Brain microvascular endothelial cell (primary cell): ENCODE measurements around the gene LRRC8E.
"Not testable (repeated sequence)": the region's sequence is repeated elsewhere in the genome, so short reads cannot be mapped to it uniquely, and the experiment has no call there.

ENCODE experiments used
- DNase-seq: peaks from one replicate; pipeline ENCODE4 v3.0.0-alpha.2; 2020
- H3K27ac ChIP-seq: fragments of 250-450 bp; sonication (Bioruptor Pico); 2 replicates; pipeline ENCODE4 v1.5.1; 2020; ENCODE audit warnings: mild to moderate bottlenecking, moderate library complexity
- H3K27me3 ChIP-seq: fragments of 250-450 bp; sonication (Bioruptor Pico); replicated peaks from 2 replicates; pipeline ENCODE4 v1.5.1; 2020; ENCODE audit warnings: mild to moderate bottlenecking
- H3K36me3 ChIP-seq: fragments of 250-450 bp; sonication (Bioruptor Pico); replicated peaks from 2 replicates; pipeline ENCODE4 v1.5.1; 2020; ENCODE audit warnings: mild to moderate bottlenecking
- H3K4me3 ChIP-seq: 2 replicates; pipeline ENCODE4 v1.5.1; 2011; ENCODE audit warnings: low read depth, mild to moderate bottlenecking, control low read depth, low read length, moderate library complexity
- CTCF ChIP-seq: IDR thresholded peaks from 2 replicates; pipeline ENCODE4 v1.5.1; 2011; ENCODE audit warnings: low read depth, mild to moderate bottlenecking, moderate library complexity, low read length, control low read depth, inconsistent platforms; ENCODE audit errors: missing control alignments
- in situ Hi-C: cut with HindIII; loops from 2 replicates; pipeline ENCODE4 v1.10.0; 2017; ENCODE audit warnings: low sequenced_read_pairs, low pct_ligation_motif_present

LRRC8E gene

GRCh38 chr19:7917267-7918061 lies 29.2 kb downstream of the LRRC8E start:
- H3K27me3 ChIP-seq: peaks cover 14% of the 10 kb centered on the region
- peak; percentile 29 for DNase-seq

GRCh38 chr19:7918062-7918614 lies 29.8 kb downstream of the LRRC8E start:
- H3K36me3 ChIP-seq, H3K27ac ChIP-seq, in situ Hi-C loops, DNase-seq: not testable (repeated sequence)
- peaks cover 14% of the 10 kb centered on the region for H3K27me3 ChIP-seq
- peak overlapping the region; percentile 12 for H3K4me3 ChIP-seq

More at GRCh38 chr19:7917267-7918061, 29.2 kb downstream of the LRRC8E start:
- H3K36me3 ChIP-seq: peaks cover 8% of the 10 kb centered on the region
- peak; percentile 65 for TF ChIP-seq CTCF
- in situ Hi-C loops: no loop called here
- no peak overlapping the region for H3K27ac ChIP-seq
- peak overlapping the region; percentile 35 for H3K4me3 ChIP-seq

GRCh38 chr19:7918615-7919421 lies 30.5 kb downstream of the LRRC8E start:
- TF ChIP-seq CTCF: no peak
- no peak overlapping the region for H3K27ac ChIP-seq
- DNase-seq: no peak
- in situ Hi-C loops: no loop called here
- H3K27me3 ChIP-seq: peaks cover 14% of the 10 kb centered on the region
- peaks cover 10% of the 10 kb centered on the region for H3K36me3 ChIP-seq
- H3K4me3 ChIP-seq: no peak overlapping the region

- DNase-seq: peak; percentile 92
- TF ChIP-seq CTCF: no peak
- Histone ChIP-seq H3K4me3 (peak within 1 kb of the TSS; percentile 66), H3K27me3 (peaks cover 14% of the 10 kb centered on the region), H3K27ac (peak within 1 kb of the TSS; percentile 54), H3K36me3 (peaks cover 10% of the 10 kb centered on the region)
- in situ Hi-C loops: no loop called here
These were observed 31.6 kb downstream of the LRRC8E start, which contains the start of gene SNAPC2 for GRCh38 chr19:7919610-7920518. SNAPC2 (plus strand) TSS chr19:7920338; CDS start chr19:7920367, 29 bp downstream.

GRCh38 chr19:7920519-7921301 lies 32.4 kb downstream of the LRRC8E start:
- peak; percentile 98 for DNase-seq
- TF ChIP-seq CTCF: no peak
- Histone ChIP-seq H3K27me3 (peaks cover 11% of the 10 kb centered on the region), H3K4me3 (peak overlapping the region; percentile 66), H3K36me3 (peaks cover 10% of the 10 kb centered on the region), H3K27ac (peak overlapping the region; percentile 54)
- in situ Hi-C loops: no loop called here
